MM.1S (cell line): Measurements from ENCODE around the gene KIAA1671.

ENCODE experiments used
- DNase-seq: peaks from one replicate; pipeline ENCODE4 v3.0.0-alpha.2; 2015
- H2AFZ ChIP-seq: fragments of 300-600 bp; sonication (generic); 2 replicates; pipeline ENCODE4 v1.6.0; 2016; ENCODE audit warnings: antibody characterized with exemption, low read length
- H3F3A ChIP-seq: fragments of 300-600 bp; sonication (generic); 2 replicates; pipeline ENCODE4 v1.6.1; 2016; ENCODE audit warnings: mild to moderate bottlenecking, antibody characterized with exemption, low read length, moderate library complexity, mixed read lengths; ENCODE audit not compliant: insufficient read depth
- H3K27ac ChIP-seq: fragments of 300-600 bp; sonication (generic); 2 replicates; pipeline ENCODE4 v1.5.1; 2016; ENCODE audit warnings: mild to moderate bottlenecking, low read length
- H3K27me3 ChIP-seq: fragments of 300-600 bp; sonication (generic); replicated peaks from 2 replicates; pipeline ENCODE4 v1.6.0; 2016; ENCODE audit warnings: low read length; ENCODE audit not compliant: insufficient read depth
- H3K36me3 ChIP-seq: fragments of 300-600 bp; sonication (generic); replicated peaks from 2 replicates; pipeline ENCODE4 v1.6.1; 2016; ENCODE audit warnings: mild to moderate bottlenecking, low read length, mixed read lengths; ENCODE audit not compliant: insufficient read depth
- H3K4me1 ChIP-seq: fragments of 300-600 bp; sonication (generic); 2 replicates; pipeline ENCODE4 v1.6.1; 2016; ENCODE audit warnings: low read length, mixed read lengths
- H3K4me2 ChIP-seq: fragments of 300-600 bp; sonication (generic); 2 replicates; pipeline ENCODE4 v1.6.0; 2016; ENCODE audit warnings: low read depth, low read length
- H3K4me3 ChIP-seq: fragments of 300-600 bp; sonication (generic); 2 replicates; pipeline ENCODE4 v1.5.1; 2016; ENCODE audit warnings: low read length, mixed read lengths
- H3K79me2 ChIP-seq: fragments of 300-600 bp; sonication (generic); 2 replicates; pipeline ENCODE4 v1.6.1; 2016; ENCODE audit warnings: mixed run types, low read length, mixed read lengths
- H3K9ac ChIP-seq: fragments of 300-600 bp; sonication (generic); 2 replicates; pipeline ENCODE4 v1.6.1; 2016; ENCODE audit warnings: low read length, mixed read lengths
- H3K9me2 ChIP-seq: fragments of 300-600 bp; sonication (generic); replicated peaks from 2 replicates; pipeline ENCODE4 v1.6.1; 2016; ENCODE audit warnings: mild to moderate bottlenecking, low read length, mixed read lengths; ENCODE audit not compliant: insufficient read depth
- H3K9me3 ChIP-seq: fragments of 300-600 bp; sonication (generic); replicated peaks from 2 replicates; pipeline ENCODE4 v1.6.1; 2016; ENCODE audit warnings: mild to moderate bottlenecking, low read length, mixed read lengths; ENCODE audit not compliant: insufficient read depth
- H4K20me1 ChIP-seq: fragments of 300-600 bp; sonication (generic); 2 replicates; pipeline ENCODE4 v1.6.1; 2016; ENCODE audit warnings: mild to moderate bottlenecking, low read length, moderate library complexity, mixed read lengths; ENCODE audit not compliant: insufficient read depth
- EZH2 ChIP-seq: fragments of 300-600 bp; sonication (generic); optimal IDR thresholded peaks from 2 replicates; pipeline ENCODE3; 2017; ENCODE audit warnings: low read depth, mild to moderate bottlenecking, antibody characterized with exemption, low read length, mixed read lengths
- EZH2phosphoT487 ChIP-seq: fragments of 300-600 bp; sonication (generic); IDR thresholded peaks from 2 replicates; pipeline ENCODE4 v1.6.1; 2018; ENCODE audit warnings: antibody characterized with exemption, low read length
- TF ChIP-seq, protein P1 (sequence below): fragments of 300-600 bp; sonication (generic); IDR thresholded peaks from 2 replicates; pipeline ENCODE4 v1.5.1; 2016; ENCODE audit warnings: antibody characterized with exemption, low read length, mixed read lengths

The KIAA1671 gene

DNA sequence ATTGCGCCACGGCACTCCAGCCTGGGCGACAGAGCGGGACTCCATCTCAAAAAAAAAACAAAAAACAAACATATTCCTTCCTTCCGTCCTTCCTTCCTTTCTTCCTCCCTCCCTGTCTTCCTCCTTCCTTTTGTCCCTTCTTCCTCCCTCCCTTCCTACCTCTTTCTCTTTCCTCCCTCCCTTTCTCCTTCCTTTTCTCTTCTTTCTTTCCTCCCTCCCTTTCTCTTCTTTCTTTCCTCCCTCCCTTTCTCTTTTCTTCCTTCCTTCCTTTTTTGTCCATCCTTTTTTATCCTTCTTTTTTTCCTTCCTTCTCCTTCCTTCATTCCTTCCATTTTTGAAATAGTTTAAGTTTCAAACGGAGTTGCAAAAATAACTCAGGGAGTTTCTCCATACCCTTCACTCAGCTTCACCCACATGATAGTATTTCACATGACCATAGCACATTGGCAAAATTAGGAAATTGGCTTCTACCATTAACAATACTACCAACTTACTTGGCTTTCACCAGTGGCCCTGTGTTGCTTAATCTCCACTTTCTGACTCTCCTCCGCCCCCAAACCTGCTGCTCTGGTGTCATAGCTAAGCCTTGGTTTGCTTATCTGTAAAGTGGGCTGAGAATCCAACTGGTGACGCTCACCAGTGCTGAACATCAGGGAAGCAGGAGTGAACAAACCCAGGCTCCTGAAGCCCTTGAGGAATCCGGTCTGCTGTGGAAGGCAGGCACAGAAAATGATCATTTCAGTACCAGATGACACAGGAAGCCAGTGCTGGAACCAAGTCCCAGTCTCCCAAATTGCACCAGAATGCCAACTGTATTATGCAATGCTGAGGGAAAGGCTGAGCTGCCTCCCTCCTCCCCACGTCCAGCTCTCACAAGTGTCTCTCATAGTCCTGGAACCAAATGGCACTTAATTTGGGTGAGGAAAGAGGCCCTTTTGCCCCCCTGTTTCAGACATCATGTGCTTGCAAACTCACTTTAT is 229.9 kb downstream of the KIAA1671 start:
- H4K20me1 ChIP-seq, result no peaks in the 10 kb centered on the region
- DNase-seq, result no peak
- H3K4me1 ChIP-seq, result no peaks in the 10 kb centered on the region
- H2AFZ ChIP-seq, result no peak overlapping the region
- H3K4me3 ChIP-seq, result no peak overlapping the region
- H3K79me2 ChIP-seq, result no peaks in the 10 kb centered on the region
- no peaks in the 10 kb centered on the region for H3F3A ChIP-seq
- no peaks in the 10 kb centered on the region for H3K9me2 ChIP-seq
- H3K36me3 ChIP-seq, result no peaks in the 10 kb centered on the region
- no peak overlapping the region for H3K9ac ChIP-seq
- H3K9me3 ChIP-seq, result no peaks in the 10 kb centered on the region
- H3K27me3 ChIP-seq, result peaks cover 46% of the 10 kb centered on the region
- no peak overlapping the region for H3K27ac ChIP-seq
- H3K4me2 ChIP-seq, result no peak overlapping the region
- no peak for TF ChIP-seq EZH2
- TF ChIP-seq, protein P1, sequence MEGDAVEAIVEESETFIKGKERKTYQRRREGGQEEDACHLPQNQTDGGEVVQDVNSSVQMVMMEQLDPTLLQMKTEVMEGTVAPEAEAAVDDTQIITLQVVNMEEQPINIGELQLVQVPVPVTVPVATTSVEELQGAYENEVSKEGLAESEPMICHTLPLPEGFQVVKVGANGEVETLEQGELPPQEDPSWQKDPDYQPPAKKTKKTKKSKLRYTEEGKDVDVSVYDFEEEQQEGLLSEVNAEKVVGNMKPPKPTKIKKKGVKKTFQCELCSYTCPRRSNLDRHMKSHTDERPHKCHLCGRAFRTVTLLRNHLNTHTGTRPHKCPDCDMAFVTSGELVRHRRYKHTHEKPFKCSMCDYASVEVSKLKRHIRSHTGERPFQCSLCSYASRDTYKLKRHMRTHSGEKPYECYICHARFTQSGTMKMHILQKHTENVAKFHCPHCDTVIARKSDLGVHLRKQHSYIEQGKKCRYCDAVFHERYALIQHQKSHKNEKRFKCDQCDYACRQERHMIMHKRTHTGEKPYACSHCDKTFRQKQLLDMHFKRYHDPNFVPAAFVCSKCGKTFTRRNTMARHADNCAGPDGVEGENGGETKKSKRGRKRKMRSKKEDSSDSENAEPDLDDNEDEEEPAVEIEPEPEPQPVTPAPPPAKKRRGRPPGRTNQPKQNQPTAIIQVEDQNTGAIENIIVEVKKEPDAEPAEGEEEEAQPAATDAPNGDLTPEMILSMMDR, result no peak
- no peak for TF ChIP-seq EZH2phosphoT487

DNA sequence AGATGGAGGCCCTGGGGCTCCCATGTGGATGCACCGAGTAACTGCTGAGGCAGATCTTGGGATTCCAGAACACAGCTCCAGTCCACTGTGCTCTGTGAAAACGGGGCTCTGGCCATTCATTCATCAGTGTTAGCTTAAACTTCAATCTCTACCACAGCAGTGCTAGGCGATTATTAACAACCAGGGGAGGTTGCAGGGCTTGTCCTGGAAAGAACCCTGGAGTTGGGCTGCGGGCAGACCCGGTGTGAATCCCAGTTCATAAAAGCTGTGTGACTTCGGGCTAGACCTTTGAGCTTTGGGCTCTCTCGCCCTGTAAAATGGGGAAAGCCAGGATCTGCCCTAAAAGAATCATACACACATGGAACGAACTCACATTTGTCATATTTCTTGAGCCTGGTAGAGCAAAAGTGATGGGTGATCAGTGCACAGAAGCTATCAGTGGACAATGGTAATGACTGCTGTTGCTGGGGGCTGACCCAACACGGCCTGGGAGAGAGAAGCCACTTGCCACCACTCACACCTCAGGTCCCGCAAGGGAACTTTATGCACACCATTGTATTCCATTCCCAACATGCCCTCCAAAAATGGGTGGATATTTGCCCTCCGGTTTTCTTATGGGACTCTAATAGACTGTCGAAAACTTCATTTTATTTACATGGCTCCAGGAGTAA is 231.6 kb downstream of the KIAA1671 start:
- no peaks in the 10 kb centered on the region for H3F3A ChIP-seq
- H3K4me1 ChIP-seq, result no peaks in the 10 kb centered on the region
- H3K27ac ChIP-seq, result no peak overlapping the region
- H3K27me3 ChIP-seq, result peaks cover 46% of the 10 kb centered on the region
- H3K4me3 ChIP-seq, result no peak overlapping the region
- TF ChIP-seq EZH2 (no peak), EZH2phosphoT487 (no peak)
- TF ChIP-seq, protein P1, result no peak
- DNase-seq, result no peak
- no peaks in the 10 kb centered on the region for H3K9me2 ChIP-seq
- no peaks in the 10 kb centered on the region for H3K9me3 ChIP-seq
- no peaks in the 10 kb centered on the region for H4K20me1 ChIP-seq
- no peaks in the 10 kb centered on the region for H3K79me2 ChIP-seq
- no peaks in the 10 kb centered on the region for H3K36me3 ChIP-seq
- H3K9ac ChIP-seq, result no peak overlapping the region
- H3K4me2 ChIP-seq, result no peak overlapping the region
- no peak overlapping the region for H2AFZ ChIP-seq

DNA sequence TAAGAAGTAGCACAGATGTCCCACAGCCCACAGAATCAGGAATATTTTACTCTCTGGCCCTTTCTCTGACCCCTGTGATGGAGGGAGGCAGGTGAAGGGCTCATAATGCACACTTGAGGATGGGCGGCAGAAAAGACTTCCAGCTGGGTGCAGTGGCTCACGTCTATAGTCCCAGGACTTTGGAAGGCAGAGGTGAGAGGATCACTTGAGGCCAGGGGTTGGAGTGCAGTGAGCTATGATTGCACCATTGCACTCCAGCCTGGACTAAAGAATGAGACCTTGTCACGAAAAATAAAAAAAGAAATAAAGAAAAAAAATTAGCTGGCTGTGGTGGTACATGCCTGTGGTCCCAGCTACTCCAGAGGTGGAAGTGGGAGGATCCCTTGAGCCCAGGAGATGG is 233.6 kb downstream of the KIAA1671 start:
- Histone ChIP-seq H3K9ac (no peak overlapping the region), H3K27ac (no peak overlapping the region), H3K9me3 (no peaks in the 10 kb centered on the region), H3K36me3 (no peaks in the 10 kb centered on the region), H3K9me2 (no peaks in the 10 kb centered on the region), H3F3A (no peaks in the 10 kb centered on the region), H2AFZ (no peak overlapping the region), H3K4me2 (no peak overlapping the region), H3K27me3 (peaks cover 34% of the 10 kb centered on the region), H3K4me1 (no peaks in the 10 kb centered on the region), H3K4me3 (no peak overlapping the region), H4K20me1 (no peaks in the 10 kb centered on the region), H3K79me2 (no peaks in the 10 kb centered on the region)
- no peak for DNase-seq
- TF ChIP-seq, protein P1, result no peak
- TF ChIP-seq EZH2phosphoT487 (no peak), EZH2 (no peak)
